Testis (tissue), 3 donors: ENCODE measurements around the gene ZNF219. TPM values are rescaled to one million over a fixed set of nuclear protein-coding genes. Genes with fewer than 3 reads are reported as not detected.

Experiments
- DNase-seq: peaks from one replicate; pipeline ENCODE4 v3.0.0-alpha.2; 2019
- H3K27ac ChIP-seq, 2 donors: fragments of 200-600 bp; sonication (generic); one replicate each; pipeline ENCODE4 v1.5.1; 2019
- H3K27me3 ChIP-seq: fragments of 200-600 bp; sonication (generic); one replicate; pipeline ENCODE4 v1.5.1; 2019
- H3K36me3 ChIP-seq: fragments of 200-600 bp; sonication (generic); one replicate; pipeline ENCODE4 v1.5.1; 2017; ENCODE audit warnings: low read depth; ENCODE audit errors: missing control alignments
- H3K4me1 ChIP-seq: fragments of 200-600 bp; sonication (generic); one replicate; pipeline ENCODE4 v1.5.1; 2019
- H3K4me3 ChIP-seq, 2 donors: fragments of 200-600 bp; sonication (generic); one replicate each; pipeline ENCODE4 v1.5.1; 2017 to 2019
- H3K9me3 ChIP-seq: fragments of 200-600 bp; sonication (generic); one replicate; pipeline ENCODE4 v1.5.1; 2017
- POLR2A ChIP-seq: fragments of 450-650 bp; IDR thresholded peaks from one replicate; pipeline ENCODE4 v1.6.1; 2017; ENCODE audit warnings: antibody characterized with exemption, mild to moderate bottlenecking, moderate library complexity
- WGBS, 2 donors: methylation state at CpG; one replicate each; pipeline ENCODE4 v1.1.5; 2018; 5-methylcytosine and 5-hydroxymethylcytosine counted together
- intact Hi-C: fragments of 100-400 bp; cut with DNase I; formaldehyde crosslinking; loops from one replicate; pipeline ENCODE4 v1.15.1; 2023; ENCODE audit warnings: low total_unique reads
- polyA plus RNA-seq: library from polyadenylated mRNA; stranded (reverse); fragments of 350-450 nt; fragmentation: Illumina TruSeq; extraction: RNeasy Lipid Tissue Mini Kit (QIAGEN cat#74804); gene quantifications from one replicate; pipeline ENCODE4 v1.2.3, GENCODE V29; 2014; ENCODE audit warnings: low read depth, low replicate concordance; ENCODE audit not compliant: insufficient read depth
- total RNA-seq, 2 donors: library from RNA; depleted of rRNA; stranded (reverse); fragments of >200 nt; gene quantifications; one replicate each; pipeline ENCODE4 v1.2.3, GENCODE V29; 2016
- TF ChIP-seq, protein P1 (sequence below), 3 experiments: fragments of 450-650 bp in 2 of 3; fragments of 200-600 bp in 1 of 3; sonication (generic) in 1 of 3; IDR thresholded peaks; one replicate each; pipeline ENCODE4 v1.5.1; 2016 to 2019; ENCODE audit warnings: antibody characterized with exemption in 3 of 3, mild to moderate bottlenecking in 2 of 3, moderate library complexity in 1 of 3

Gene ZNF219
- total and polyA plus RNA-seq, 3 donors from 2014 or later = 17.7 to 64.8 (median 42.8) TPM

DNA sequence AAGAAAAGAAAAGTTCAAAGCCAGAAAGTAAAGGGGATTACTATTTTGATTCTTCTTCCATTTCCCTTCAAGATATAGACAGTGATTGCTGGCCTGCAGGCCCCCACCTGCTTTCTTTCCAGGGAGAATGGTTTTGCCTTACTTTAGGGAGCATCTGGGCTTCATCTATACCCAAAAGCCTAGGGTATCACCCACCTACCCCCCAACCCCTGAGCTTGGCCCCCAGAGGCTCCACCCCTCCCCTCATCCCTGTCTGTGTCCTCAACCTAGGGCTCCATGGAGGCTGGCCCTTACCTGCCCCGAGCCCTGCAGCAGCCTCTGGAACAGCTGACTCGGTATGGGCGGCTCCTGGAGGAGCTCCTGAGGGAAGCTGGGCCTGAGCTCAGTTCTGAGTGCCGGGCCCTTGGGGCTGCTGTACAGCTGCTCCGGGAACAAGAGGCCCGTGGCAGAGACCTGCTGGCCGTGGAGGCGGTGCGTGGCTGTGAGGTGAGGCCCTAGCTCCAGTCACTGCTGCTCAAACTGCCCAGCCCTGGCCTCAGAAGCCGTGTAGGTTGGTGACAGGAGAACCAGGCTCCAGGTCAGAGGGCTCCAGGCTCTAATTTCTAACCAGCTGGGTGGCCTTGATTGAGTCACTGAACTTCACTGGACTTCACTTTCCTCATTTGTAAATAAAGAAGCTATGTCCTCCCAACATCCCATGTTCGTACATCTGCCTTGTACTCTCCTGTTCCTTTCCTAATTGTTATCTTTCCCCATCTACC is 14.7 kb downstream of the ZNF219 start:
- no peaks in the 10 kb centered on the region for H3K9me3 ChIP-seq
- no peak for TF ChIP-seq POLR2A
- WGBS, 2 donors = 78 to 89% methylated on average over 5 to 11 of the region's 11 CpGs
- no peaks in the 10 kb centered on the region for H3K27me3 ChIP-seq
- intact Hi-C loops = no loop called here
- H3K36me3 ChIP-seq = no peaks in the 10 kb centered on the region
- DNase-seq = no peak
- no peak overlapping the region for H3K27ac ChIP-seq
- no peak overlapping the region for H3K4me3 ChIP-seq
- no peaks in the 10 kb centered on the region for H3K4me1 ChIP-seq

- no peaks in the 10 kb centered on the region for H3K36me3 ChIP-seq
- WGBS, 2 donors = 85 to 100% methylated on average over 1 to 29 of the region's 30 CpGs
- no peak overlapping the region for H3K27ac ChIP-seq
- intact Hi-C loops = no loop called here
- DNase-seq = no peak
- H3K4me1 ChIP-seq = no peaks in the 10 kb centered on the region
- H3K4me3 ChIP-seq = no peak overlapping the region
- TF ChIP-seq, protein P1, sequence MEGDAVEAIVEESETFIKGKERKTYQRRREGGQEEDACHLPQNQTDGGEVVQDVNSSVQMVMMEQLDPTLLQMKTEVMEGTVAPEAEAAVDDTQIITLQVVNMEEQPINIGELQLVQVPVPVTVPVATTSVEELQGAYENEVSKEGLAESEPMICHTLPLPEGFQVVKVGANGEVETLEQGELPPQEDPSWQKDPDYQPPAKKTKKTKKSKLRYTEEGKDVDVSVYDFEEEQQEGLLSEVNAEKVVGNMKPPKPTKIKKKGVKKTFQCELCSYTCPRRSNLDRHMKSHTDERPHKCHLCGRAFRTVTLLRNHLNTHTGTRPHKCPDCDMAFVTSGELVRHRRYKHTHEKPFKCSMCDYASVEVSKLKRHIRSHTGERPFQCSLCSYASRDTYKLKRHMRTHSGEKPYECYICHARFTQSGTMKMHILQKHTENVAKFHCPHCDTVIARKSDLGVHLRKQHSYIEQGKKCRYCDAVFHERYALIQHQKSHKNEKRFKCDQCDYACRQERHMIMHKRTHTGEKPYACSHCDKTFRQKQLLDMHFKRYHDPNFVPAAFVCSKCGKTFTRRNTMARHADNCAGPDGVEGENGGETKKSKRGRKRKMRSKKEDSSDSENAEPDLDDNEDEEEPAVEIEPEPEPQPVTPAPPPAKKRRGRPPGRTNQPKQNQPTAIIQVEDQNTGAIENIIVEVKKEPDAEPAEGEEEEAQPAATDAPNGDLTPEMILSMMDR (IDR thresholded peaks at IDR 0.05) = no peak
- TF ChIP-seq POLR2A = no peak
- H3K27me3 ChIP-seq = no peaks in the 10 kb centered on the region
- H3K9me3 ChIP-seq = no peaks in the 10 kb centered on the region
These were observed 16.8 kb downstream of the ZNF219 start for GRCh38 chr14:21081521-21082142.

GRCh38 chr14:21078726-21079125 is 19.7 kb downstream of the ZNF219 start:
- Histone ChIP-seq H3K9me3 (no peaks in the 10 kb centered on the region), H3K4me1 (no peaks in the 10 kb centered on the region), H3K27ac (no peak overlapping the region), H3K27me3 (no peaks in the 10 kb centered on the region), H3K36me3 (no peaks in the 10 kb centered on the region), H3K4me3 (no peak overlapping the region)
- WGBS, 2 donors = 76 to 86% methylated on average over 10 of the region's 10 CpGs
- DNase-seq = no peak
- intact Hi-C loops = no loop called here
- TF ChIP-seq POLR2A = no peak
- TF ChIP-seq, protein P1 (IDR thresholded peaks at IDR 0.05) = no peak

DNA sequence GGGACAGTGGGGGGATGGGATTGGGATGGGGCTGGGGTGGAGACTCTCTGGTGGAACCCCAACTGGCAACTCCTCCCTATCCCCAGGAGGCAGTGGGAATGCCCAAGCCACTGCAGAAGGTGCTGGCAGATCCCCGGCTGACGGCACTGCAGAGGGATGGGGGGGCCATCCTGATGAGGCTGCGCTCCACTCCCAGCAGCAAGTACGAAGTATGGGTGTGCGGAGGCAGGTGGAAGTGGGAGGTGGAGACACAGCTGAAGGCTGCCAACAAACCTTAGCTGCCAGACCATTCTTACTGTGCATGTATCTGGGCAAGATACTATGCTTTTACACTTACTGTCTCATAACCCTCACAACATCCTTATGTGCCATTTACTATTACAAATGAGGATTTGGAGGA is 20.2 kb downstream of the ZNF219 start:
- no peak for DNase-seq
- H3K9me3 ChIP-seq = no peaks in the 10 kb centered on the region
- 85 to 92% methylated on average over 5 of the region's 5 CpGs for WGBS, 2 donors
- no peak for TF ChIP-seq POLR2A
- TF ChIP-seq, protein P1 (IDR thresholded peaks at IDR 0.05) = no peak
- H3K36me3 ChIP-seq = no peaks in the 10 kb centered on the region
- H3K27me3 ChIP-seq = no peaks in the 10 kb centered on the region
- intact Hi-C loops = no loop called here
- H3K27ac ChIP-seq = no peak overlapping the region
- no peak overlapping the region for H3K4me3 ChIP-seq
- H3K4me1 ChIP-seq = no peaks in the 10 kb centered on the region

DNA sequence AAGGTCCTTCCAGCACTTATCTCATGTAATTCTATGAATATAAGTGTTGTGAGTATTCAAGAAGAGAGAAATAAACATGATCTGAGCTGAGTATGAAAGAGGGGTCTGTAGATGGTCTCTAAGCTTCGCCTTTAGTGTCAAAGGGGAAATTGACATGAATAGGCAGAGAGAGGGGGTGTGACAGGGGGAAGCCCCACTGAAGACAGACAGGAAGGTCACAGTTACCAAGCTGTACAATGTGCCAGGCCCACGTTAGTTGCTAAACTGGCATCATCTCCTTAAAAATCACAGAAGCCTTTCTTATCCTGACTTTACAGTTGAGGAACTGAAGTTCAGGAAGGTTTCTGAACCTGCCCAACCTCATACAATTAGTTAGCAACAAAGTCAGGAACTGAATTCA is 20.8 kb downstream of the ZNF219 start:
- TF ChIP-seq, protein P1 (IDR thresholded peaks at IDR 0.05) = no peak
- no peak for TF ChIP-seq POLR2A

More for the DNA sequence above, 20.8 kb downstream of the ZNF219 start:
- Histone ChIP-seq H3K27me3 (no peaks in the 10 kb centered on the region), H3K27ac (no peak overlapping the region), H3K36me3 (no peaks in the 10 kb centered on the region), H3K9me3 (no peaks in the 10 kb centered on the region), H3K4me1 (peaks cover 3% of the 10 kb centered on the region), H3K4me3 (no peak overlapping the region)
- DNase-seq = no peak
- 88 to 93% methylated on average over 2 of the region's 2 CpGs for WGBS, 2 donors
- intact Hi-C loops = no loop called here
